C4-2B (cell line): ENCODE data around the gene MEGF8.

Experiments
- CTCF ChIP-seq: fragments of 450-650 bp; conservative IDR thresholded peaks from 2 replicates; pipeline ENCODE4 v1.5.1; 2017; ENCODE audit warnings: mild to moderate bottlenecking
- ZFX ChIP-seq: fragments of 450-650 bp; IDR thresholded peaks from 2 replicates; pipeline ENCODE4 v1.6.1; 2017

- TF ChIP-seq CTCF (no peak), ZFX (no peak)
Observed at GRCh38 chr19:42309686-42310085, 15.7 kb upstream of the MEGF8 start.
